HepG2 (cell line): Measurements from ENCODE around the gene LYRM2. TPM values are rescaled to one million over a fixed set of nuclear protein-coding genes. Genes with fewer than 3 reads are reported as not detected.

Experiments used
- ATAC-seq: fragments of 200-7000 bp; cut with Tn5 transposase; 3 replicates; pipeline ENCODE4 v1.9.1; 2020; ENCODE audit warnings: mild to moderate bottlenecking, moderate library complexity
- BruUV-seq: library from RNA; stranded (reverse); fragments of 400-500 nt; replicated peaks from 2 replicates; lab custom pipeline; 2021; lab: Mats Ljungman, UMichigan
- CTCF ChIA-PET: fragments of 300-600 bp; formaldehyde crosslinking; extraction: SDS; loops from one replicate; lab custom pipeline; 2021; ENCODE audit warnings: low total read pairs, inconsistent platforms, low intra/inter-chr PET ratio; lab: Yijun Ruan, JAX
- POLR2A ChIA-PET: fragments of 350-600 bp; sonication (Branson Sonifier 250); formaldehyde crosslinking; loops from one replicate; lab custom pipeline; 2020; ENCODE audit warnings: antibody characterized with exemption, inconsistent platforms; lab: Yijun Ruan, JAX
- DNase-seq: peaks from one replicate; pipeline ENCODE4 v3.0.0-alpha.2; 2015; ENCODE audit warnings: low spot score
- FAIRE-seq: peaks from 3 replicates; lab custom pipeline; 2011; peaks lifted over from hg19 to GRCh38; lab: Jason Lieb, UNC
- H2AFZ ChIP-seq: one replicate; pipeline ENCODE4 v1.6.1; 2011; ENCODE audit warnings: low read length, inconsistent platforms
- H3K27ac ChIP-seq: fragments of 300-600 bp; 3 replicates; pipeline ENCODE4 v1.8.0; 2011; ENCODE audit warnings: mixed run types, mild to moderate bottlenecking, mixed read lengths, low read length, inconsistent platforms; ENCODE audit not compliant: insufficient read depth; ENCODE audit errors: extremely low read length
- H3K27me3 ChIP-seq, 2 experiments: fragments of 200-600 bp in 1 of 2; 2 replicates in 1 of 2; 3 replicates in 1 of 2; pipeline versions ENCODE4 v1.6.0 to v1.8.0; 2011; ENCODE audit warnings: low read length in 2 of 2, mild to moderate bottlenecking in 2 of 2, moderate library complexity in 2 of 2, inconsistent platforms in 1 of 2; ENCODE audit not compliant: insufficient read depth in 2 of 2, control insufficient read depth in 1 of 2
- H3K36me3 ChIP-seq, 2 experiments: fragments of 200-600 bp in 1 of 2; replicated peaks in 1 of 2; 2 replicates in 1 of 2; 3 replicates in 1 of 2; pipeline versions ENCODE4 v1.5.1 to v1.8.0; 2011; ENCODE audit warnings: low read length in 2 of 2, inconsistent platforms in 1 of 2; ENCODE audit not compliant: insufficient read depth in 2 of 2, control insufficient read depth in 1 of 2
- H3K4me1 ChIP-seq: 2 replicates; pipeline ENCODE4 v1.5.1; 2012; ENCODE audit warnings: low read length, inconsistent platforms; ENCODE audit not compliant: insufficient read depth
- H3K4me2 ChIP-seq: 2 replicates; pipeline ENCODE4 v1.6.0; 2011; ENCODE audit warnings: low read depth, low read length, inconsistent platforms
- H3K4me3 ChIP-seq, 3 experiments: fragments of 200-600 bp in 1 of 3; sonication (generic), shearing (Covaris generic) in 1 of 3; replicated peaks in 1 of 3; 2 replicates each; pipeline ENCODE4 v1.5.1; 2011 to 2016; ENCODE audit warnings: low read length in 3 of 3, inconsistent platforms in 2 of 3, low read depth in 2 of 3, mild to moderate bottlenecking in 2 of 3, control low read depth in 1 of 3, mixed read lengths in 1 of 3; ENCODE audit not compliant: insufficient read depth in 1 of 3
- H3K79me2 ChIP-seq: one replicate; pipeline ENCODE4 v1.6.1; 2011; ENCODE audit warnings: low read length, inconsistent platforms; ENCODE audit not compliant: insufficient read depth
- H3K9ac ChIP-seq: 2 replicates; pipeline ENCODE4 v1.6.0; 2011; ENCODE audit warnings: mild to moderate bottlenecking, low read depth, low read length, inconsistent platforms; ENCODE audit not compliant: insufficient read depth
- H3K9me3 ChIP-seq: 2 replicates; pipeline ENCODE4 v1.5.1; 2012; ENCODE audit warnings: mild to moderate bottlenecking, low read length
- H4K20me1 ChIP-seq: 2 replicates; pipeline ENCODE4 v1.6.0; 2011; ENCODE audit warnings: inconsistent platforms, mild to moderate bottlenecking, low read length, moderate library complexity; ENCODE audit not compliant: insufficient read depth
- ARNT2 ChIP-seq: sonication (generic); formaldehyde crosslinking; IDR thresholded peaks from 2 replicates; pipeline ENCODE4 v1.8.0; 2022; ENCODE audit warnings: mild to moderate bottlenecking, low read depth, missing genetic modification reagents, moderate library complexity
- CHD2 ChIP-seq: IDR thresholded peaks from 2 replicates; pipeline ENCODE4 v1.6.1; 2011; ENCODE audit warnings: low read depth, low read length, improper control_type of control experiment
- GATAD1 ChIP-seq: IDR thresholded peaks from 2 replicates; pipeline ENCODE4 v1.6.1; 2016; ENCODE audit warnings: missing genetic modification reagents, missing compliant biosample characterization
- KDM5B ChIP-seq: sonication (generic); formaldehyde crosslinking; IDR thresholded peaks from 2 replicates; pipeline ENCODE4 v1.4.0; 2020; ENCODE audit warnings: missing genetic modification reagents, mild to moderate bottlenecking, borderline replicate concordance
- MIER3 ChIP-seq: IDR thresholded peaks from 2 replicates; pipeline ENCODE4 v1.6.1; 2016; ENCODE audit warnings: missing compliant biosample characterization, borderline replicate concordance
- RARA ChIP-seq: IDR thresholded peaks from 2 replicates; pipeline ENCODE4 v1.6.1; 2016; ENCODE audit warnings: missing genetic modification reagents, missing compliant biosample characterization
- XRCC5 ChIP-seq: fragments of 200-400 bp; formaldehyde crosslinking; optimal IDR thresholded peaks from 2 replicates; pipeline ENCODE3; 2017; ENCODE audit warnings: mild to moderate bottlenecking, low read length
- ZBTB42 ChIP-seq: sonication (generic); formaldehyde crosslinking; IDR thresholded peaks from 2 replicates; pipeline ENCODE4 v1.5.0; 2020; ENCODE audit warnings: mild to moderate bottlenecking, missing genetic modification reagents
- ZNF296 ChIP-seq: sonication (generic); formaldehyde crosslinking; conservative IDR thresholded peaks from 2 replicates; pipeline ENCODE4 v1.5.0; 2020; ENCODE audit warnings: mild to moderate bottlenecking, missing genetic modification reagents
- WGBS: methylation state at CpG from one replicate; pipeline ENCODE4 v1.1.6; 2017; ENCODE audit warnings: low lambda C conversion rate; 5-methylcytosine and 5-hydroxymethylcytosine counted together
- in situ Hi-C: cut with HindIII; loops from 2 replicates; pipeline ENCODE4 v1.10.0; 2017; ENCODE audit warnings: low pct_unique_long_range_greater_than_20kb; ENCODE audit not compliant: extremely low pct_ligation_motif_present
- intact Hi-C: fragments of 100-400 bp; cut with micrococcal nuclease; formaldehyde crosslinking; loops from one replicate; pipeline ENCODE4 v1.10.0; 2022; ENCODE audit not compliant: unreplicated experiment
- polyA plus RNA-seq, 8 experiments: library from polyadenylated mRNA; depleted of rRNA in 3 of 8; stranded (reverse) in 7 of 8; unstranded in 1 of 8; fragments of >200 nt; fragmentation: Illumina TruSeq in 4 of 8; extraction: Trizol in 4 of 8; gene quantifications; 2 replicates each; pipeline versions ENCODE4 v1.2.1 to v1.2.3, GENCODE V29; 2011 to 2016; ENCODE audit warnings: low read depth in 4 of 8, missing spikeins in 1 of 8, mixed read lengths in 1 of 8; ENCODE audit not compliant: insufficient read depth in 1 of 8
- total RNA-seq, 5 experiments: library from RNA; depleted of rRNA; stranded (reverse); fragments of >200 nt; fragmentation: Illumina TruSeq; extraction: Trizol; gene quantifications; 2 replicates each; pipeline ENCODE4 v1.2.3, GENCODE V29; 2016; ENCODE audit warnings: low read depth in 1 of 5
- TF ChIP-seq, protein P1 (sequence below): sonication (generic); formaldehyde crosslinking; IDR thresholded peaks from 2 replicates; pipeline ENCODE4 v1.8.0; 2023; ENCODE audit warnings: mild to moderate bottlenecking, missing genetic modification reagents
- TF ChIP-seq, protein P2 (sequence below): IDR thresholded peaks from 2 replicates; pipeline ENCODE4 v1.6.1; 2016; ENCODE audit warnings: missing compliant biosample characterization, missing genetic modification reagents, borderline replicate concordance
- TF ChIP-seq, protein P3 (sequence below): sonication (generic); formaldehyde crosslinking; IDR thresholded peaks from 2 replicates; pipeline ENCODE4 v1.5.0; 2020; ENCODE audit warnings: missing genetic modification reagents

Gene LYRM2
- total and polyA plus RNA-seq, 2 of the 13 experiments (the other 11 are each of a cell fraction or from before 2014, with no cell fraction given), result 17.8 to 32.6 TPM

DNA sequence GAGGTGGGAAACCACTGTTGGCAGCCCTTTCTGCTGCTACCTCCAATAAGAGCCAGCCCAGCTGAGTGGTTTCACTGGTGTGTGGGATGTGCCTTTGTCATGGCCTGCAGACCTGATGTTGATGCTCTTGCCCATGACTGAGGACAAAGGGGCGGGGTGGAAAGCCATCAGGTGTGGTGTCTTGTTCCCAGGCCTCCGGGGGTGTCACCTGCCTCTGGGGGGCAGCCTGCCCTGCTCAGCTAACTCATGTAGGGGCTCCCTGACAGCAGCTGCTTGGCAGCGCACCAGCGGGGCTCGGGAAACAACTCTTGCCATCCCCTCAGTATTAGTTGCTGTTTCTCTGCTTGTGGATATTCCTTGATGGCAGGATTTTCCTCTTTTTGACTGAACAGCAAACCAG, 91.3 kb downstream of the LYRM2 start:
- Histone ChIP-seq H3K79me2 (no peaks in the 10 kb centered on the region), H2AFZ (no peak overlapping the region), H4K20me1 (no peaks in the 10 kb centered on the region), H3K4me1 (peaks cover 6% of the 10 kb centered on the region), H3K27me3 (peaks cover 0 to 5% of the 10 kb centered on the region in 2 experiments; a peak in 1 of 5 replicates), H3K4me2 (no peak overlapping the region), H3K36me3 (no peaks in the 10 kb centered on the region), H3K27ac (no peak overlapping the region), H3K9me3 (no peaks in the 10 kb centered on the region), H3K9ac (no peak overlapping the region), H3K4me3 (no peak overlapping the region)
- ChIA-PET POLR2A (no interaction called here), CTCF (no interaction called here)
- in situ Hi-C loops, result no loop called here
- intact Hi-C loops, result no loop called here
- FAIRE-seq (no peak), DNase-seq (no peak), ATAC-seq (no peak)
- no TSS peak for BruUV-seq
- 80% methylated on average over 1 of the region's 5 CpGs for WGBS
- TF ChIP-seq, protein P1, sequence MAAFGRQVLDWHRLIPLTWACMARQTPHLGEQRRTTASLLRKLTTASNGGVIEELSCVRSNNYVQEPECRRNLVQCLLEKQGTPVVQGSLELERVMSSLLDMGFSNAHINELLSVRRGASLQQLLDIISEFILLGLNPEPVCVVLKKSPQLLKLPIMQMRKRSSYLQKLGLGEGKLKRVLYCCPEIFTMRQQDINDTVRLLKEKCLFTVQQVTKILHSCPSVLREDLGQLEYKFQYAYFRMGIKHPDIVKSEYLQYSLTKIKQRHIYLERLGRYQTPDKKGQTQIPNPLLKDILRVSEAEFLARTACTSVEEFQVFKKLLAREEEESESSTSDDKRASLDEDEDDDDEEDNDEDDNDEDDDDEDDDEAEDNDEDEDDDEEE (CRISPR knock-in tag), result no peak
- TF ChIP-seq, protein P2, sequence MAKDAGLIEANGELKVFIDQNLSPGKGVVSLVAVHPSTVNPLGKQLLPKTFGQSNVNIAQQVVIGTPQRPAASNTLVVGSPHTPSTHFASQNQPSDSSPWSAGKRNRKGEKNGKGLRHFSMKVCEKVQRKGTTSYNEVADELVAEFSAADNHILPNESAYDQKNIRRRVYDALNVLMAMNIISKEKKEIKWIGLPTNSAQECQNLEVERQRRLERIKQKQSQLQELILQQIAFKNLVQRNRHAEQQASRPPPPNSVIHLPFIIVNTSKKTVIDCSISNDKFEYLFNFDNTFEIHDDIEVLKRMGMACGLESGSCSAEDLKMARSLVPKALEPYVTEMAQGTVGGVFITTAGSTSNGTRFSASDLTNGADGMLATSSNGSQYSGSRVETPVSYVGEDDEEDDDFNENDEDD (CRISPR knock-in tag), result no peak
- TF ChIP-seq GATAD1 (CRISPR knock-in tag) (no peak), CHD2 (no peak), KDM5B (CRISPR knock-in tag) (no peak), ZBTB42 (CRISPR knock-in tag) (no peak), ZNF296 (CRISPR knock-in tag) (no peak), ARNT2 (no peak), MIER3 (CRISPR knock-in tag) (no peak), RARA (CRISPR knock-in tag) (no peak), XRCC5 (no peak)
- TF ChIP-seq, protein P3, sequence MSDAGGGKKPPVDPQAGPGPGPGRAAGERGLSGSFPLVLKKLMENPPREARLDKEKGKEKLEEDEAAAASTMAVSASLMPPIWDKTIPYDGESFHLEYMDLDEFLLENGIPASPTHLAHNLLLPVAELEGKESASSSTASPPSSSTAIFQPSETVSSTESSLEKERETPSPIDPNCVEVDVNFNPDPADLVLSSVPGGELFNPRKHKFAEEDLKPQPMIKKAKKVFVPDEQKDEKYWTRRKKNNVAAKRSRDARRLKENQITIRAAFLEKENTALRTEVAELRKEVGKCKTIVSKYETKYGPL, result no peak
